GM12878 (cell line): ENCODE measurements around the gene RNF103. TPM values are rescaled to one million over a fixed set of nuclear protein-coding genes. Genes with fewer than 3 reads are reported as not detected.

ENCODE experiments used
- ATAC-seq: fragments of 200-7000 bp; cut with Tn5 transposase; 3 replicates; pipeline ENCODE4 v1.9.1; 2020; ENCODE audit warnings: mild to moderate bottlenecking, moderate library complexity
- BruUV-seq: library from RNA; stranded (reverse); fragments of 400-500 nt; replicated peaks from 2 replicates; lab custom pipeline; 2021; lab: Mats Ljungman, UMichigan
- CTCF ChIA-PET: fragments of 300-600 bp; sonication (Branson Sonifier 250); formaldehyde crosslinking; extraction: SDS; loops from one replicate; lab custom pipeline; 2021; ENCODE audit warnings: inconsistent platforms; lab: Yijun Ruan, JAX
- POLR2A ChIA-PET: fragments of 350-600 bp; formaldehyde crosslinking; extraction: SDS; loops from one replicate; lab custom pipeline; 2021; ENCODE audit warnings: inconsistent platforms; lab: Charles Lee
- RAD21 ChIA-PET: fragments of 300-600 bp; sonication (Branson Sonifier 250); formaldehyde crosslinking; loops from one replicate; lab custom pipeline; 2023; ENCODE audit warnings: antibody characterized with exemption; ENCODE audit not compliant: unreplicated experiment; lab: Charles Lee
- SMC1A ChIA-PET: fragments of 300-600 bp; sonication (Branson Sonifier 250); formaldehyde crosslinking; loops from one replicate; lab custom pipeline; 2023; ENCODE audit not compliant: unreplicated experiment, uncharacterized antibody; lab: Charles Lee
- DNase-seq: peaks from one replicate; pipeline ENCODE4 v3.0.0-alpha.2; 2011; ENCODE audit warnings: low read depth, low spot score
- FAIRE-seq: peaks from 3 replicates; lab custom pipeline; 2011; peaks lifted over from hg19 to GRCh38; lab: Jason Lieb, UNC
- H2AFZ ChIP-seq: 2 replicates; pipeline ENCODE4 v1.6.0; 2011; ENCODE audit warnings: low read depth, low read length, control low read depth; ENCODE audit not compliant: control insufficient read depth
- H3K27ac ChIP-seq: 2 replicates; pipeline ENCODE4 v1.5.1; 2011; ENCODE audit warnings: control low read depth; ENCODE audit not compliant: control insufficient read depth, insufficient read depth
- H3K27me3 ChIP-seq, 2 experiments: replicated peaks in 1 of 2; 2 replicates each; pipeline versions ENCODE4 v1.6.0 to v1.6.1; 2011; ENCODE audit warnings: low read length in 1 of 2; ENCODE audit not compliant: control insufficient read depth in 2 of 2, insufficient read depth in 2 of 2
- H3K36me3 ChIP-seq, 2 experiments: 2 replicates each; pipeline ENCODE4 v1.5.1; 2011; ENCODE audit warnings: low read length in 1 of 2; ENCODE audit not compliant: control insufficient read depth in 2 of 2, insufficient read depth in 2 of 2
- H3K4me1 ChIP-seq: 2 replicates; pipeline ENCODE4 v1.6.1; 2011; ENCODE audit warnings: mild to moderate bottlenecking, low read length, moderate library complexity, mixed read lengths; ENCODE audit not compliant: control insufficient read depth, insufficient read depth
- H3K4me2 ChIP-seq: 2 replicates; pipeline ENCODE4 v1.6.0; 2011; ENCODE audit warnings: control low read depth; ENCODE audit not compliant: control insufficient read depth, insufficient read depth
- H3K4me3 ChIP-seq: fragments of 200-600 bp; sonication (generic); 2 replicates; pipeline ENCODE4 v1.5.1; 2016
- H3K79me2 ChIP-seq: 2 replicates; pipeline ENCODE4 v1.6.0; 2011; ENCODE audit warnings: low read length; ENCODE audit not compliant: control insufficient read depth, insufficient read depth
- H3K9ac ChIP-seq: 2 replicates; pipeline ENCODE4 v1.8.0; 2011; ENCODE audit warnings: low read length, control low read depth, mixed read lengths; ENCODE audit not compliant: control insufficient read depth, insufficient read depth
- H3K9me3 ChIP-seq: replicated peaks from 3 replicates; pipeline ENCODE4 v1.5.1; 2011; ENCODE audit warnings: mild to moderate bottlenecking, low read length; ENCODE audit not compliant: control insufficient read depth, insufficient read depth
- H4K20me1 ChIP-seq: 2 replicates; pipeline ENCODE4 v1.6.0; 2011; ENCODE audit not compliant: control insufficient read depth, insufficient read depth
- MEF2B ChIP-seq: fragments of 450-650 bp; IDR thresholded peaks from 2 replicates; pipeline ENCODE4 v1.6.1; 2018; ENCODE audit warnings: mild to moderate bottlenecking, moderate library complexity; ENCODE audit not compliant: partially characterized antibody, poor library complexity, severe bottlenecking
- MYC ChIP-seq: IDR thresholded peaks from 2 replicates; pipeline ENCODE4 v1.6.1; 2011; ENCODE audit warnings: mild to moderate bottlenecking, low read length, moderate library complexity, inconsistent platforms; ENCODE audit not compliant: insufficient read depth, insufficient replicate concordance, insufficient read length, severe bottlenecking
- NFIC ChIP-seq: IDR thresholded peaks from 2 replicates; pipeline ENCODE4 v1.6.1; 2012; ENCODE audit warnings: low read depth, mild to moderate bottlenecking, inconsistent platforms, low read length, moderate library complexity
- NFXL1 ChIP-seq: fragments of 450-650 bp; IDR thresholded peaks from 2 replicates; pipeline ENCODE4 v1.6.1; 2017; ENCODE audit warnings: antibody characterized with exemption, mild to moderate bottlenecking, borderline replicate concordance
- NR2C1 ChIP-seq: fragments of 450-650 bp; IDR thresholded peaks from 2 replicates; pipeline ENCODE4 v1.6.1; 2017; ENCODE audit warnings: antibody characterized with exemption, mild to moderate bottlenecking, moderate library complexity
- RB1 ChIP-seq: fragments of 450-650 bp; formaldehyde crosslinking; IDR thresholded peaks from 2 replicates; pipeline ENCODE4 v1.6.1; 2017; ENCODE audit warnings: mild to moderate bottlenecking, borderline replicate concordance
- RCOR1 ChIP-seq: conservative IDR thresholded peaks from 2 replicates; pipeline ENCODE4 v1.6.1; 2012; ENCODE audit warnings: low read depth, low read length, improper control_type of control experiment
- RELA ChIP-seq: fragments of 450-650 bp; IDR thresholded peaks from 2 replicates; pipeline ENCODE4 v1.8.0; 2014; ENCODE audit warnings: borderline replicate concordance; ENCODE audit not compliant: partially characterized antibody
- RFX5 ChIP-seq: IDR thresholded peaks from 2 replicates; pipeline ENCODE4 v1.6.1; 2011; ENCODE audit warnings: low read depth, low read length, improper control_type of control experiment
- SP1 ChIP-seq: IDR thresholded peaks from one replicate; pipeline ENCODE4 v1.6.1; 2011; ENCODE audit warnings: low read depth, low read length
- SREBF1 ChIP-seq: IDR thresholded peaks from 2 replicates; pipeline ENCODE4 v1.6.1; 2012; ENCODE audit warnings: mild to moderate bottlenecking, low read length
- STAT3 ChIP-seq: IDR thresholded peaks from 2 replicates; pipeline ENCODE4 v1.6.1; 2011; ENCODE audit warnings: low read depth, low read length, improper control_type of control experiment
- USF2 ChIP-seq: IDR thresholded peaks from 2 replicates; pipeline ENCODE4 v1.6.1; 2011; ENCODE audit warnings: low read depth, low read length, improper control_type of control experiment, borderline replicate concordance
- ZNF217 ChIP-seq: fragments of 450-650 bp; IDR thresholded peaks from 2 replicates; pipeline ENCODE4 v1.6.1; 2017; ENCODE audit warnings: antibody characterized with exemption, mild to moderate bottlenecking
- whole genome bisulfite sequencing: methylation state at CpG from one replicate; pipeline ENCODE4 v1.1.6; 2016; ENCODE audit warnings: low lambda C conversion rate; ENCODE audit not compliant: insufficient replicate concordance, insufficient coverage; ENCODE audit errors: missing lambda C conversion rate; 5-methylcytosine and 5-hydroxymethylcytosine counted together
- in situ Hi-C: fragments of 300-500 bp; cut with MboI; formaldehyde crosslinking; loops from 9 replicates; pipeline ENCODE4 v1.14.3; 2018; ENCODE audit warnings: mixed read lengths
- intact Hi-C: fragments of 100-400 bp; cut with micrococcal nuclease; formaldehyde crosslinking; loops from one replicate; pipeline ENCODE4 v1.14.2; 2022; ENCODE audit not compliant: unreplicated experiment
- polyA plus RNA-seq, 11 experiments: library from polyadenylated mRNA; depleted of rRNA in 4 of 11; unstranded in 6 of 11; stranded (reverse) in 5 of 11; fragments of >200 nt; fragmentation: Nextera tagmentation in 4 of 11; fragmentation: Illumina TruSeq in 1 of 11; extraction: Ambion mirVana in 4 of 11; extraction: Trizol in 1 of 11; gene quantifications; 1 replicate in 1 of 11; 2 replicates in 10 of 11; pipeline versions ENCODE4 v1.2.1 to v1.2.3, GENCODE V29; 2011 to 2016; ENCODE audit warnings: inconsistent platforms in 2 of 11, missing spikeins in 2 of 11, low read depth in 1 of 11
- total RNA-seq, 4 experiments: library from RNA; depleted of rRNA in 3 of 4; stranded (reverse); fragments of >200 nt in 3 of 4; fragmentation: Illumina TruSeq in 1 of 4; extraction: Trizol in 1 of 4; gene quantifications; 2 replicates each; pipeline versions ENCODE4 v1.2.1 to v1.2.3, GENCODE V29; 2013 to 2021
- TF ChIP-seq, protein P1 (sequence below): fragments of 450-650 bp; IDR thresholded peaks from 2 replicates; pipeline ENCODE4 v1.6.1; 2017; ENCODE audit warnings: borderline replicate concordance

The RNF103 gene
- total and polyA plus RNA-seq, 10 of the 15 experiments (the other 5 are each of a cell fraction or from before 2014, with no cell fraction given), result 2.4 to 11.0 (median 8.0) TPM

DNA sequence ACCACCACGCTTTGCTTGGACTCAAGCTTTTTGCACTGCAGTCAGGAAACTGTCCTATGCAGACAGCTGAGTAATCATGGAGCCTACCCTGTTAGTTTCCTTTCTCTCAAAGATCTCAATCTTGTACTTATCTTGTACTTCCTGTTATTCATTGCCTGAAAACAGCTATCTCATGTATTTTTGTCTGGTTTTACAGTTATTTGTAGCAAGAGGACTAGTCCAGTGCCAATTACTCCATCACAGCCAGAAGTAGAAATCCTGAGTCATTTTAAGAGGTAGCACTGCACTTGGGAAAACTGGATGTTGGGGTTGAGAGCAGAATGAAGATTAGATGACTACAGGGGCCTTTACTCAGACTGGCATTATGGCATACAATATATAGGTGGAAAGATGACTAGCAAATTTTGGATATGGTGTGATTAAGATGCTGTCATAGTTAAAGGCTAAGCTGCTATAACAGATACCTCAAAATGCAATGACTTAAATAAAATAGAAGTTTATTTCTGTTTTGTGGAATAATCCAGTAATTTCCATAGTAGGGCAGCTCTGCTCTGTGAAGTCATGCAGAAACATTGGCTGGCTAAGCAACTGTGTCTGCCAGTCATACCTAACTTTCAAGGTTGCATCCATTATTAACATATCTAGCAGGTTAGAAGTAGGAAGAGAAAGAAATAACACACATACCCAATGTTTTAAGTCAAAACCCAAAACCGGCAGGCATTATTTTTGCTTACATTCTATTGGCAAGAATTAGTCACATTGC lies 39.3 kb downstream of the RNF103 start:
- TF ChIP-seq SREBF1 (no peak), NFIC (0 out of 2 replicates have a peak, but pooled peaks have one; percentile 26), NR2C1 (no peak), NFXL1 (no peak)
- TF ChIP-seq, all 136 proteins: peak for 1
- no peaks in the 10 kb centered on the region for H4K20me1 ChIP-seq
- no peaks in the 10 kb centered on the region for H3K79me2 ChIP-seq
- H3K9ac ChIP-seq, result no peak overlapping the region
- no TSS peak for BruUV-seq
- no peaks in the 10 kb centered on the region for H3K36me3 ChIP-seq
- H3K4me3 ChIP-seq, result no peak overlapping the region
- no peak overlapping the region; the same call in 1 of the 2 replicates for H3K4me2 ChIP-seq
- ChIA-PET CTCF (no interaction called here), RAD21 (no interaction called here), SMC1A (interaction anchor here (1.4 to 1.7 kb wide), 2 partner anchors 9 to 11 kb away, joined by 3 to 8 read pairs; no protein-coding TSS in a partner anchor), POLR2A (interaction anchor here (0.6 kb wide), 1 partner anchor 177 kb away, joined by 4 read pairs; no protein-coding TSS in a partner anchor)
- H2AFZ ChIP-seq, result peak overlapping the region; percentile 79
- in situ Hi-C loops (no loop called here), intact Hi-C loops (no loop called here)
- H3K27me3 ChIP-seq, result no peaks in the 10 kb centered on the region
- ATAC-seq (peak; percentile 69), DNase-seq (no peak), FAIRE-seq (peak; percentile 76)
- H3K9me3 ChIP-seq, result no peaks in the 10 kb centered on the region
- WGBS, result 20% methylated on average over 2 of the region's 2 CpGs
- H3K27ac ChIP-seq, result no peak overlapping the region
- no peaks in the 10 kb centered on the region for H3K4me1 ChIP-seq

- BruUV-seq, result no TSS peak
- Histone ChIP-seq H3K4me1 (no peaks in the 10 kb centered on the region), H4K20me1 (no peaks in the 10 kb centered on the region), H3K79me2 (no peaks in the 10 kb centered on the region), H3K4me2 (no peak overlapping the region), H3K36me3 (no peaks in the 10 kb centered on the region), H2AFZ (no peak overlapping the region), H3K4me3 (no peak overlapping the region), H3K9ac (no peak overlapping the region), H3K27me3 (no peaks in the 10 kb centered on the region), H3K9me3 (no peaks in the 10 kb centered on the region), H3K27ac (no peak overlapping the region)
- CTCF ChIA-PET, result no interaction called here
- SMC1A ChIA-PET, result no interaction called here
- TF ChIP-seq STAT3 (no peak), MEF2B (no peak), MYC (no peak), RELA (no peak), ZNF217 (no peak), RB1 (no peak), USF2 (no peak), RFX5 (no peak), SP1 (no peak), RCOR1 (no peak), NFIC (no peak)
- TF ChIP-seq, protein P1, sequence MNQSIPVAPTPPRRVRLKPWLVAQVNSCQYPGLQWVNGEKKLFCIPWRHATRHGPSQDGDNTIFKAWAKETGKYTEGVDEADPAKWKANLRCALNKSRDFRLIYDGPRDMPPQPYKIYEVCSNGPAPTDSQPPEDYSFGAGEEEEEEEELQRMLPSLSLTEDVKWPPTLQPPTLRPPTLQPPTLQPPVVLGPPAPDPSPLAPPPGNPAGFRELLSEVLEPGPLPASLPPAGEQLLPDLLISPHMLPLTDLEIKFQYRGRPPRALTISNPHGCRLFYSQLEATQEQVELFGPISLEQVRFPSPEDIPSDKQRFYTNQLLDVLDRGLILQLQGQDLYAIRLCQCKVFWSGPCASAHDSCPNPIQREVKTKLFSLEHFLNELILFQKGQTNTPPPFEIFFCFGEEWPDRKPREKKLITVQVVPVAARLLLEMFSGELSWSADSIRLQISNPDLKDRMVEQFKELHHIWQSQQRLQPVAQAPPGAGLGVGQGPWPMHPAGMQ, result no peak
- RAD21 ChIA-PET, result no interaction called here
- FAIRE-seq (no peak), ATAC-seq (no peak), DNase-seq (no peak)
- POLR2A ChIA-PET, result no interaction called here
- intact Hi-C loops (no loop called here), in situ Hi-C loops (no loop called here)
These were observed 43.1 kb downstream of the RNF103 start for GRCh38 chr2:86580560-86580959.
